H9 (cell line): ENCODE results near the gene TRMT2A. TPM values are rescaled to one million over a fixed set of nuclear protein-coding genes. Genes with fewer than 3 reads are reported as not detected.

Experiments
- DNase-seq: peaks from one replicate; pipeline ENCODE4 v3.0.0-alpha.2; 2017
- H2AFZ ChIP-seq: one replicate; pipeline ENCODE4 v1.6.1; 2013; ENCODE audit warnings: mild to moderate bottlenecking, low read length, control low read depth, moderate library complexity
- H2AK5ac ChIP-seq: 2 replicates; pipeline ENCODE4 v1.6.1; 2013; ENCODE audit warnings: low read length, control low read depth, mixed read lengths; ENCODE audit not compliant: insufficient read length
- H2BK120ac ChIP-seq: one replicate; pipeline ENCODE4 v1.6.1; 2013; ENCODE audit warnings: low read depth, mild to moderate bottlenecking, low read length, control low read depth, inconsistent platforms; ENCODE audit not compliant: poor library complexity, severe bottlenecking
- H2BK12ac ChIP-seq: 2 replicates; pipeline ENCODE4 v1.6.1; 2013; ENCODE audit warnings: low read length, control low read depth, mixed read lengths, low read depth; ENCODE audit not compliant: insufficient read length
- H2BK15ac ChIP-seq: 2 replicates; pipeline ENCODE4 v1.6.1; 2013; ENCODE audit warnings: low read depth, low read length, control low read depth
- H2BK20ac ChIP-seq: one replicate; pipeline ENCODE4 v1.6.1; 2013; ENCODE audit warnings: low read depth, mild to moderate bottlenecking, low read length, control low read depth, inconsistent platforms; ENCODE audit not compliant: poor library complexity, severe bottlenecking
- H2BK5ac ChIP-seq: 2 replicates; pipeline ENCODE4 v1.6.1; 2013; ENCODE audit warnings: low read length, control low read depth, mixed read lengths; ENCODE audit not compliant: insufficient read length
- H3K14ac ChIP-seq: 2 replicates; pipeline ENCODE4 v1.6.1; 2013; ENCODE audit warnings: low read length, control low read depth; ENCODE audit not compliant: insufficient read depth
- H3K18ac ChIP-seq: 2 replicates; pipeline ENCODE4 v1.6.1; 2013; ENCODE audit warnings: low read depth, mild to moderate bottlenecking, mixed read lengths, low read length, control low read depth; ENCODE audit not compliant: insufficient read length
- H3K23ac ChIP-seq: 2 replicates; pipeline ENCODE4 v1.6.1; 2013; ENCODE audit warnings: low read length, control low read depth, mixed read lengths, low read depth; ENCODE audit not compliant: insufficient read length
- H3K23me2 ChIP-seq: 2 replicates; pipeline ENCODE4 v1.6.1; 2013; ENCODE audit warnings: low read depth, mild to moderate bottlenecking, mixed read lengths, low read length, control low read depth; ENCODE audit not compliant: insufficient read length, poor library complexity, severe bottlenecking
- H3K27ac ChIP-seq: 2 replicates; pipeline ENCODE4 v1.5.1; 2013; ENCODE audit warnings: low read length, control low read depth, mixed read lengths, low read depth; ENCODE audit not compliant: insufficient read length
- H3K27me3 ChIP-seq: 2 replicates; pipeline ENCODE4 v1.6.1; 2013; ENCODE audit warnings: low read length, control low read depth, inconsistent platforms; ENCODE audit not compliant: insufficient read depth
- H3K4ac ChIP-seq: 2 replicates; pipeline ENCODE4 v1.6.1; 2013; ENCODE audit warnings: low read depth, mild to moderate bottlenecking, control low read depth, inconsistent platforms, low read length, moderate library complexity
- H3K4me1 ChIP-seq: 2 replicates; pipeline ENCODE4 v1.6.1; 2013; ENCODE audit warnings: low read length, control low read depth, inconsistent platforms; ENCODE audit not compliant: insufficient read depth
- H3K4me2 ChIP-seq: 2 replicates; pipeline ENCODE4 v1.6.1; 2013; ENCODE audit warnings: low read length, control low read depth, mixed read lengths; ENCODE audit not compliant: insufficient read length, insufficient read depth
- H3K56ac ChIP-seq: 2 replicates; pipeline ENCODE4 v1.6.1; 2013; ENCODE audit warnings: low read depth, mild to moderate bottlenecking, mixed read lengths, low read length, control low read depth; ENCODE audit not compliant: insufficient read length
- H3K79me1 ChIP-seq: 2 replicates; pipeline ENCODE4 v1.6.1; 2013; ENCODE audit warnings: low read depth, mild to moderate bottlenecking, moderate library complexity, low read length, control low read depth, inconsistent platforms; ENCODE audit not compliant: insufficient read depth, poor library complexity, severe bottlenecking
- H3K79me2 ChIP-seq: 2 replicates; pipeline ENCODE4 v1.6.1; 2013; ENCODE audit warnings: low read length, control low read depth, inconsistent platforms; ENCODE audit not compliant: insufficient read depth
- H3K9ac ChIP-seq: 2 replicates; pipeline ENCODE4 v1.6.1; 2013; ENCODE audit warnings: low read length, control low read depth, mixed read lengths; ENCODE audit not compliant: insufficient read length; ENCODE audit errors: extremely low read depth
- H3K9me3 ChIP-seq: one replicate; pipeline ENCODE4 v1.6.1; 2013; ENCODE audit warnings: low read depth, low read length, inconsistent platforms; ENCODE audit not compliant: control insufficient read depth
- H3T11ph ChIP-seq: one replicate; pipeline ENCODE4 v1.6.1; 2013; ENCODE audit warnings: mild to moderate bottlenecking, low read length, control low read depth, inconsistent platforms
- H4K20me1 ChIP-seq: one replicate; pipeline ENCODE4 v1.6.1; 2013; ENCODE audit not compliant: control insufficient read depth, insufficient read length, insufficient read depth
- H4K5ac ChIP-seq: 2 replicates; pipeline ENCODE4 v1.6.1; 2013; ENCODE audit warnings: low read depth, mild to moderate bottlenecking, mixed read lengths, low read length, control low read depth; ENCODE audit not compliant: insufficient read length
- H4K8ac ChIP-seq: replicated peaks from 2 replicates; pipeline ENCODE4 v1.6.1; 2013; ENCODE audit warnings: low read length, control low read depth, mixed read lengths, low read depth; ENCODE audit not compliant: insufficient read length
- H4K91ac ChIP-seq: 2 replicates; pipeline ENCODE4 v1.6.1; 2013; ENCODE audit warnings: low read depth, mild to moderate bottlenecking, moderate library complexity, mixed read lengths, low read length, control low read depth; ENCODE audit not compliant: insufficient read length
- H3K27ac Mint-ChIP-seq, 3 experiments: 2 replicates in 2 of 3; 3 replicates in 1 of 3; pipeline ENCODE4 v1.8.0; 2020 to 2021; ENCODE audit warnings: mixed read lengths in 3 of 3, mild to moderate bottlenecking in 1 of 3, moderate library complexity in 1 of 3
- H3K27me3 Mint-ChIP-seq: 2 replicates; pipeline ENCODE4 v1.8.0; 2021; ENCODE audit warnings: low read depth, mild to moderate bottlenecking, moderate library complexity, mixed read lengths
- H3K36me3 Mint-ChIP-seq, 3 experiments: 2 replicates in 2 of 3; 3 replicates in 1 of 3; pipeline ENCODE4 v1.8.0; 2020 to 2021; ENCODE audit warnings: low read depth in 3 of 3, mixed read lengths in 3 of 3; ENCODE audit not compliant: insufficient read depth in 1 of 3
- H3K4me1 Mint-ChIP-seq, 2 experiments: 2 replicates each; pipeline ENCODE4 v1.8.0; 2020; ENCODE audit warnings: mixed read lengths in 2 of 2
- H3K4me3 Mint-ChIP-seq, 2 experiments: 2 replicates in 1 of 2; 3 replicates in 1 of 2; pipeline ENCODE4 v1.8.0; 2020 to 2021; ENCODE audit warnings: mild to moderate bottlenecking in 2 of 2, mixed read lengths in 2 of 2, moderate library complexity in 1 of 2
- H3K9me3 Mint-ChIP-seq, 2 experiments: 2 replicates in 1 of 2; 3 replicates in 1 of 2; pipeline ENCODE4 v1.8.0; 2020; ENCODE audit warnings: mild to moderate bottlenecking in 2 of 2, mixed read lengths in 2 of 2, moderate library complexity in 1 of 2
- CTCF ChIP-seq: fragments of 200-600 bp; sonication (generic); conservative IDR thresholded peaks from 3 replicates; pipeline ENCODE4 v1.8.0; 2021; ENCODE audit warnings: antibody characterized with exemption, mild to moderate bottlenecking
- WGBS: extraction: QIAGEN DNeasy Blood & Tissue Kit; methylation state at CpG from one replicate; pipeline ENCODE4 v1.1.7; 2013; ENCODE audit warnings: missing lambda C conversion rate, low lambda C conversion rate, mixed read lengths; ENCODE audit not compliant: insufficient read length; ENCODE audit errors: extremely low coverage; 5-methylcytosine and 5-hydroxymethylcytosine counted together
- total RNA-seq: library from RNA; stranded (reverse); gene quantifications from 2 replicates; pipeline ENCODE4 v1.2.1, GENCODE V29; 2021

Gene TRMT2A
- total RNA-seq, 1 experiment from 2014 or later = 58.2 TPM

DNA sequence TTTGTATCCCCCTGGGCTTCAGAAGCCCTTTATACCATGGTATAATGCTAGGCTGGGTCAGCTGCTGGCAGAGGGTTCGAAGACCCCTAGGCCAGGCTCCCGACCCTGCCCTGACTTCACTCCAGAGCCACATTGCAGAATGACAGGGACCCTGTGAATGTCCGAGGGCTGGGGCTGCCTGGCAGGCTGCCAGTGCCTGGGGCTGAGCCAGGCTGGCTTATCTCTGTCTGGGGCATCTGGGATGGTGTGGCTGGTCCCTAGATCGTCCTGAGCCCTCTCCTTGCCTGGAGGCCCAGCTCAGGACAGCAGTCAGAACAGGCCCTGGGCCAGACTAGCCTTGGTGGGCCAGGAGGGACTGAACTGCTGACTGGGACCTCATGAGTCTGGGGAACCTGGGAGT, 18.2 kb upstream of the TRMT2A start:
- Histone ChIP-seq H3K4me2 (no peak overlapping the region), H3K9ac (no peak overlapping the region), H4K5ac (no peak overlapping the region), H3K23ac (no peak overlapping the region), H3K79me1 (no peaks in the 10 kb centered on the region), H4K20me1 (peaks cover 3% of the 10 kb centered on the region), H3K27me3 (no peaks in the 10 kb centered on the region), H2BK12ac (no peak overlapping the region), H4K91ac (no peak overlapping the region), H3T11ph (no peak overlapping the region), H3K18ac (no peak overlapping the region), H3K56ac (no peak overlapping the region), H2AFZ (no peak overlapping the region), H2BK120ac (no peak overlapping the region), H2AK5ac (no peak overlapping the region), H3K14ac (no peak overlapping the region), H3K9me3 (no peaks in the 10 kb centered on the region), H3K4ac (no peak overlapping the region), H4K8ac (no peak overlapping the region), H3K27ac (no peak overlapping the region), H3K4me1 (no peaks in the 10 kb centered on the region), H2BK5ac (no peak overlapping the region), H2BK20ac (no peak overlapping the region), H3K23me2 (peaks cover 4% of the 10 kb centered on the region), H2BK15ac (no peak overlapping the region), H3K79me2 (no peaks in the 10 kb centered on the region; the same call in 1 of the 2 replicates)
- no CpG with 5 or more reads among the region's 4 CpGs for WGBS
- Mint-ChIP-seq H3K27me3 (no peaks in the 10 kb centered on the region), H3K27ac (peak overlapping the region in 1 of 3 experiments; percentile 35; a peak in 1 of 7 replicates), H3K9me3 (no peaks in the 10 kb centered on the region), H3K36me3 (no peaks in the 10 kb centered on the region; a peak in 2 of 7 replicates), H3K4me3 (no peak overlapping the region), H3K4me1 (peaks cover 2 to 3% of the 10 kb centered on the region in 2 experiments; a peak in 1 of 4 replicates)
- TF ChIP-seq CTCF = no peak
- DNase-seq = no peak
